Ishikawa (cell line): Measurements from ENCODE around the gene EFNA3.

Experiments used
- CEBPB ChIP-seq: IDR thresholded peaks from 2 replicates; pipeline ENCODE4 v1.6.1; 2012
- CREB1 ChIP-seq: IDR thresholded peaks from 2 replicates; pipeline ENCODE4 v1.6.1; 2012; ENCODE audit warnings: low read depth
- EGR1 ChIP-seq: IDR thresholded peaks from 2 replicates; pipeline ENCODE4 v1.6.1; 2012
- EP300 ChIP-seq: IDR thresholded peaks from 2 replicates; pipeline ENCODE4 v1.6.1; 2012; ENCODE audit warnings: borderline replicate concordance
- FOXM1 ChIP-seq: IDR thresholded peaks from 2 replicates; pipeline ENCODE4 v1.6.1; 2012; ENCODE audit warnings: low read depth, borderline replicate concordance
- MAX ChIP-seq: IDR thresholded peaks from 2 replicates; pipeline ENCODE4 v1.6.1; 2012
- NFIC ChIP-seq: IDR thresholded peaks from 2 replicates; pipeline ENCODE4 v1.6.1; 2012
- RAD21 ChIP-seq: IDR thresholded peaks from 2 replicates; pipeline ENCODE4 v1.6.1; 2012; ENCODE audit warnings: low read depth
- REST ChIP-seq: IDR thresholded peaks from 2 replicates; pipeline ENCODE4 v1.6.1; 2012; ENCODE audit warnings: low read depth, mild to moderate bottlenecking
- TAF1 ChIP-seq: IDR thresholded peaks from 2 replicates; pipeline ENCODE4 v1.6.1; 2012; ENCODE audit warnings: low read depth, mild to moderate bottlenecking
- TCF12 ChIP-seq: IDR thresholded peaks from 2 replicates; pipeline ENCODE4 v1.6.1; 2012; ENCODE audit warnings: low read depth
- TEAD4 ChIP-seq: IDR thresholded peaks from 2 replicates; pipeline ENCODE4 v1.6.1; 2012
- USF1 ChIP-seq: IDR thresholded peaks from 2 replicates; pipeline ENCODE4 v1.6.1; 2012
- YY1 ChIP-seq: IDR thresholded peaks from 2 replicates; pipeline ENCODE4 v1.6.1; 2012; ENCODE audit warnings: low read depth
- ZBTB7A ChIP-seq: IDR thresholded peaks from 2 replicates; pipeline ENCODE4 v1.6.1; 2012; ENCODE audit warnings: low read depth

The EFNA3 gene

GRCh38 chr1:155061381-155062150 is 17.1 kb upstream of the EFNA3 start:
- TF ChIP-seq NFIC (peak; percentile 74), CEBPB (no peak), RAD21 (peak; percentile 96)

GRCh38 chr1:155062151-155062686 is 16.4 kb upstream of the EFNA3 start:
- TF ChIP-seq EP300 (no peak), TAF1 (no peak), CREB1 (no peak), RAD21 (no peak), EGR1 (no peak), YY1 (no peak), REST (no peak)

GRCh38 chr1:155062702-155063411 is 15.8 kb upstream of the EFNA3 start:
- TF ChIP-seq RAD21, result peak; percentile 19; the same call in 1 of the 2 replicates
- no peak for TF ChIP-seq TEAD4

- TF ChIP-seq NFIC (peak; percentile 13; the same call in 1 of the 2 replicates), ZBTB7A (no peak), CEBPB (no peak), RAD21 (no peak), TAF1 (peak; percentile 74)
These were observed 15.0 kb upstream of the EFNA3 start, which contains the start of gene EFNA4 for GRCh38 chr1:155063550-155064110. Gene EFNA4, plus strand, starts transcription at chr1:155063740. Its CDS starts 84 bp downstream, at chr1:155063824.

- TF ChIP-seq TCF12, result no peak
- no peak for TF ChIP-seq TAF1
- no peak for TF ChIP-seq REST
- peak; percentile 54 for TF ChIP-seq USF1
These were observed 14.4 kb upstream of the EFNA3 start for GRCh38 chr1:155064111-155064831.

- TF ChIP-seq USF1 (no peak), RAD21 (no peak)
These were observed 13.7 kb upstream of the EFNA3 start for GRCh38 chr1:155064832-155065429.

- TF ChIP-seq RAD21, result no peak
- no peak for TF ChIP-seq CREB1
- no peak for TF ChIP-seq TAF1
- TF ChIP-seq USF1, result no peak
- TF ChIP-seq TEAD4, result no peak
- no peak for TF ChIP-seq MAX
- TF ChIP-seq ZBTB7A, result no peak
- no peak for TF ChIP-seq EGR1
- TF ChIP-seq FOXM1, result no peak
- TF ChIP-seq CEBPB, result no peak
- TF ChIP-seq TCF12, result no peak
- TF ChIP-seq EP300, result no peak
- TF ChIP-seq NFIC, result no peak
- TF ChIP-seq YY1, result no peak
- no peak for TF ChIP-seq REST
These were observed 11.9 kb upstream of the EFNA3 start for GRCh38 chr1:155066777-155067176.
